GM18519 (cell line): ENCODE measurements around the gene SORCS2.
"Not testable (repeated sequence)": the region's sequence is repeated elsewhere in the genome, so short reads cannot be mapped to it uniquely, and the experiment has no call there.

Experiments used
- ATAC-seq: cut with Tn5 transposase; IDR thresholded peaks from one replicate; pipeline ENCODE4 v1.9.1; 2021; ENCODE audit warnings: mild to moderate bottlenecking, moderate library complexity; ENCODE audit not compliant: unreplicated experiment, low FRiP score

Gene SORCS2

DNA sequence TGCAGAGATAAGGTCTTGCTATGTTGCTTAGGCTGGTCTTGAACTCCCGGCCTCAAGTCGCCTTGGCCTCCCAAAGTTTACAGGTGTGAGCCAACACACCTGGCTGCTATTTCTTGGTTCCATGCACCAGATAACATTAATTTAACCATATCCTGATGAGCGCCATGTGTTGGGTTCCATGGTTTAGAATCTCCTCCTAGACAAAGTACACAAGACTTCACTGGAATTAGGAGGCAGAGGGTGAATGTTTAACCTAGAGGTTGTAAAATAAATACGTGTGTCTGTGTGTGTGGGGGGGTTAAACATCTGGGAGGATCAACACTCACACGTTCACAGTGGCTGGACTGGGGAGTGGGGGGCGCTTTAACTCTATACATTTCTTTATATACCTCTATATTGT lies 32.4 kb upstream of the SORCS2 start:
- ATAC-seq, result no peak

- ATAC-seq, result no peak
These were observed 31.9 kb upstream of the SORCS2 start for GRCh38 chr4:7160439-7160838.

- ATAC-seq, result no peak
These were observed 31.3 kb upstream of the SORCS2 start for GRCh38 chr4:7160951-7161440.

- ATAC-seq, result no peak
These were observed 30.6 kb upstream of the SORCS2 start for GRCh38 chr4:7161721-7162214.

DNA sequence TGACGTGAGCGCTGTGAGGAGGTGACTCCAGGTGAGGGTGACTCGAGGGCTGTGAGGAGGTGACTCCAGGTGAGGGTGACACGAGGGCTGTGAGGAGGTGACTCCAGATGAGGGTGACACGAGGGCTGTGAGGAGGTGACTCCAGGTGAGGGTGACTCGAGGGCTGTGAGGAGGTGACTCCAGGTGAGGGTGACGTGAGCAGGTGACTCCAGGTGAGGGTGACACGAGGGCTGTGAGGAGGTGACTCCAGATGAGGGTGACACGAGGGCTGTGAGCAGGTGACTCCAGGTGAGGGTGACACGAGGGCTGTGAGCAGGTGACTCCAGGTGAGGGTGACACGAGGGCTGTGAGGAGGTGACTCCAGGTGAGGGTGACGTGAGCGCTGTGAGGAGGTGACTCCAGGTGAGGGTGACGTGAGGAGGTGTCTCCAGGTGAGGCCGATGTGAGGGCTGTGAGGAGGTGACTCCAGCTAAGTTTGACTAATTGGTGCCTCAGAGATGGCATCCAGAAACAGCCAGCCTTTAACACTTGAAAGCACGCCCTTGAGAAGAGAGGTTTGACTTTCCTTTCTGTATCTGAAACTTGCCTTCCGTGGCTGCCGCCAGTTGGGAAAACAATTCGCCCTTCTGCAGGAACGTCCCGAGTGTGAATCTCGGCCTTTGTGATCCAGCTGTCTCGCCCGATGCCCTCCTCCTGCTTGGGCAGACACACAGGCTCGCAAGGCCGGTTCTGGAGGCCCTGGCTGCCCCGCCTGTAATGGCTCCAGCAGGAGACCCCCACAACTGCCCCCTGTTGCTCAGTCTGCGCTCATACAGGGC lies 27.1 kb upstream of the SORCS2 start:
- not testable (repeated sequence) for ATAC-seq

DNA sequence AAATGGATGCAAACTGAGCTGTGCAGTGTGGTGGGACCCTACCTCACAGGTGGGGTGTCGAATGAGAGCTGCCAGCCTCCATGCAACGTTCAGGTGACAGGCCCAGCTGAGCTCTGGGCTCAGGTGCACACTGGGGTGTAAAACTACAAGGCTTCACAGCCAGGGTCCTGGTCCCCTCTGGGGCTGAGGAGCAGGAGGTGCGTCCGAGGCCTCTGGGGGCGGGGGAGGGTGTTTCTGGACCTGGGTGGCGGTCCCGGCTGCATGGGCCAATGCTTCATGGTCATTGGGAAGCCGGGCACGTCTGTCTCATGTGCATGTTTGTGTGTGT lies 26.5 kb upstream of the SORCS2 start:
- ATAC-seq, result no peak

DNA sequence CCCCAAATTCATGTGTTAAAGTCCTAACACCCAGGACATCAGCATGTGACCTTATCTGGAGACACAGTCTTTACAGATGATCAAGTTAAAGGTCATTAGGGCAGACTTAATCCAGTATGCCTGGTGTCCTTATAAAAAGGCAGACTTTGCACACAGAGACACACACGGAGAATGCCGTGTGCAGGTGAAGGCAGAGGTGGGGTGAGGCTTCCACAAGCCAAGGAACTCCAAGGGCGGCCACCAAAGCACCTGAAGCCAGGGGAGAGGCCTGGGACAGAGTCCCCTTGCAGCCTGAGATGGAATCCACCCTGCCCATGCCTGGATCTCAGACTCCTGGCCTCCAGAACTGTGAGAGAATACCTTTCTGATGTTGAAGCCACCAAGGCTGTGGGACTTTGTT lies 26.1 kb upstream of the SORCS2 start:
- ATAC-seq, result no peak

DNA sequence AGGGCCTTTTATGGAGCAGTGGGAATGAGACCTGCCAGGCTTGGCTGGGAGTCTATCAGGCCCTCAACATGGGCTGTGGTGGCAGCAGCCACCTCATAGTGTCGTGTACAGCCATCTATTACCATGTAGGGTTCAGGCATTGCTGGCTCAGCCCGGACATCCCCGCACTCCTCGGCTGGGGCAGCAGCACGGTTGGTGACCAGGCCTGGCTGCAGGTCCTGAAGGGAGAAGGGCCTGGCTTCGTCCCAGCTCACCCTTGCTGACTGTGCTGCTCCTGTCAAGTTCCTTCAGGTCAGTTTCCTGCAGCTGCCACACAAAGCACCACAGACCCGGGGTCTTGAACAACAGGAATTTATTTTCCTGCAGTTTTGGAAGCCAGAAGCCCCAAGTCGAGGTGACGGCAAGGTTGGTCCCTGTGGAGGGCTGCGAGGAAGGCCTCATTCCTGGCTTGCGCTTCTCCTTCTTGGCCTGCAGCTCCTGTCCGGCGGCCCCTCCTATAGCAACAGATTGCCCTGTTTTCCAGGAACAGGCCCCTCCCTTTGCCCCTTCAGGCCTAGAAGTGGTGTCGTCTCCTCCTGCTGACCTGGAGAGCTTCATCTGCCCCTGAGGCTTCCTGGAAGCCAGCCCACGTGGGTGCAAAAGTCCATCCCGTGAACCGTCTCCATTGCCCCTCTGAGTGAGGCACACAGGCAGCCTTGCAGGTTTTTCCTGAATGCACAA lies 25.2 kb upstream of the SORCS2 start:
- ATAC-seq, result no peak

DNA sequence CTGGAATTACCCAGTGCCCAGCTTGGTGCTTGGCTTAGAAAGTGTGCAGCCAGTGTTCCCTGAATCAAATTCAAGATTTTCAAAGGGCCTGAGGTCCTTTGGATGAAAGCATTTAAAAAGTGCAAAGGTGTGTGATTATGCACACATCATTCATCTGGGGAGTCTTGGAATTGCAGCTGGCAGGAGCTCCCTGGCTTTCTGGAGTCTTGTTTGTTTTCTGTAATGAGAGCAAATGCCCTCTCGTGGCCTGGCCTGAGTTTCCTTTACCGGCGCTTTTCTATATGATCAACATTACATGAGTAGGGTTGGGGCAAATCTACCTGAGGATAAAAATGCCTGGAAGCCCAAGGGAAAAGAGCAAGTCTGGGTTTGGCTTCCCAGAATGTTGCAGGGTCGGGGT lies 24.6 kb upstream of the SORCS2 start:
- no peak for ATAC-seq

GRCh38 chr4:7168106-7168505 lies 24.2 kb upstream of the SORCS2 start:
- no peak for ATAC-seq

DNA sequence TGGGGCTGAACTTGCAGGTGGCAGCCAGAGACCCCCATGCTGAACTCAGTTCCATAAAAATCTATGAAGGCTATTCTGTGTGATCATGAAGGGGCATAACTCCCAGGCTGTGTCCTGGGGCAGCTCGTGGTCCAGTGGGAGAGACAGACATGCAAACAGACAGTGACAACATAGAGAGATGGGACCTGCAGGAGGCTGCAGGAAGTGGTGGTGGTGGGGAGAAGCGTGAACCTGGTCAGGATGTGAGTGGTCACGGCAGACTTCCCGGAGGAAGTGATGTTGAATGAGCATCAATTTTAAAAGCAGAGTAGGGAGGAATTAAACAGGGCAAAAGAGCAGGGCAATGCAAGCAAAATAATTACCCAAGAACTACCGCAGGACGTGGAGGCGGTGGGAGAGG lies 23.2 kb upstream of the SORCS2 start:
- no peak for ATAC-seq

DNA sequence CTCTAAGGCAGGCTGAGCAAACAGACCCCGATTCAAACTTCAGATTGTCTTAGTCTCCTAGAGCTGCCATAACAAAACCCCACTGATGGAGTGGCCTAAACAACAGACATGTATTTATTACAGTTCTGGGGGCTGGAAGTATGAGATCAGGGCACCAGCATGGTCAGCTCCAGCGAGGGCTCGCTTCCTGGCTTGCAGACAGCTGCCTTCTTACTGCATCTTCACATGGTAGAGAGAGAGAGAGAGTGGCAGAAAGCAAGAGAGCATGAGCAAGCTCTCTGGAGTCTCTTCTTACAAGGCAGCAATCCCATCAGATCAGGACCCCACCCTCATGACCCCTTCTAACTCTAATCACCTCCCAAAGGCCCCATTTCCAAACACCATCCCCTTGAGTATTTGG lies 22.3 kb upstream of the SORCS2 start:
- ATAC-seq, result no peak

DNA sequence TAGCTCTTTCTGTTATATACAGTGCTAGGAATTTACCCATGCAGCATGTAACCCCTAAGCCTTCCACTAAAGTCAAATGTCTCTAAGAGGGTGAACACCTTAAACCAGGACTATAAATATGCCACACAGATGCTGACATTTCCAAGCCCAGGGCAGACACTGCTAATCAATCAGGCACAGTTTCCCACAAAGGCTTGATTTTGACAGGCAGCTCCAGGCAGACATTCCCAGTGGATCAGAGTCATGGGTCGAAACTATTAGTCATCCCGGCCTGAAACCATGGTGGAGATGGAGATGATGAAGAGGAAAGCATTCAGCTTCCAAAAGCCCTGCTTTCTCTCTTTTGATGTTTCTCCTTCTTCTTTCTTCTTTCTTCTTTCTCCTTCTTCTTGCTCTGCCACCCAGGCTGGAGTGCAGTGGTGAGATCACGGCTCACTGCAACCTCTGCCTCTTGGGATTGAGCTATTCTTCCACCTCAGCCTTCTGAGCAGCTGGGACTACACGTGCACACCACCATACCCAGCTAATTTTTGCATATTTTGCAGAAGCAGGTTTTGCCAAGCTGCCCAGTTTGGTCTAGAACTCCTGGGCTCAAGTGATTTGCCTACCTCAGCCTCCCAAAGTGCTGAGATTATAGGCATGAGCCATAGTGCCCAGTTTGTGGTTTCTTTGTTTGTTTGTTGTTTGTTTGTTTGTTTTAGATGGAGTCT lies 21.0 kb upstream of the SORCS2 start:
- no peak for ATAC-seq

DNA sequence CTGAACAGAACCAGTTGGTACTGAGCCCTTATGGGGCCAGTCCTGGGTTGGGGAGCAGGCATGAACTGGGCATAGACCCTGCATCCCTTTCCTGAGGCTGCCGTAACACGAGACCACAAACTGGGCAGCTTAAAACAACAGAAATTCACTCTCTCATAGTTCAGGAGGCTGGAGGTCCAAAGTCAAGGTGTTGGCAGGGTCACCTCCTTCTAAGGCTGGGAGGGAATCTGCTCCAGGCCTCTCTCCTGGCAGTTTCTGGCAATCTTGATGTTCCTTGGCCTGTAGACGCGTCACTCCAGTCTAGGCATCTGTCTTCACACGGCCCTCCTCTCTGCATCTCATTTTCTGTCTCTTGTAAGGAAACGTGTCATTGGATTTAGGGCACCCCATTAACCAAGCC lies 19.8 kb upstream of the SORCS2 start:
- no peak for ATAC-seq

DNA sequence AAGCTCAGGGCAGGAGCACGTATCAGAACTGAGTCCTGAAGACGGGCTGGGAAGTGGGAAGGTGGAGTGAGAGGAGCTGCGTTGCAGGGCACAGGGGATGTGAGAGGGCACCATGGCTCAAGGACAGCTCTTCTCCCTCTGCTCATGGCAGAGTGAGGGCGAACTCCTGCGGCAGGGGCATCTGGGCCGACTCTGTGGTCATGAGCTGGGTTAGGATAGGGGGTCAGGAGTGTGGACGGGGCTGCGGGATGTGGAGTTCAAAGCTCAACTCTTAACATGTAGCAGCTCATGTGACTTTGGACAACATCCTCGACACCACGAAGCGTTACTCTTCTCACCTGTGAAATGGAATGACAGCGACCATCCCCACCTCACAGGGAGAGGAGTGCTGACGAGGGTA lies 19.4 kb upstream of the SORCS2 start:
- no peak for ATAC-seq

DNA sequence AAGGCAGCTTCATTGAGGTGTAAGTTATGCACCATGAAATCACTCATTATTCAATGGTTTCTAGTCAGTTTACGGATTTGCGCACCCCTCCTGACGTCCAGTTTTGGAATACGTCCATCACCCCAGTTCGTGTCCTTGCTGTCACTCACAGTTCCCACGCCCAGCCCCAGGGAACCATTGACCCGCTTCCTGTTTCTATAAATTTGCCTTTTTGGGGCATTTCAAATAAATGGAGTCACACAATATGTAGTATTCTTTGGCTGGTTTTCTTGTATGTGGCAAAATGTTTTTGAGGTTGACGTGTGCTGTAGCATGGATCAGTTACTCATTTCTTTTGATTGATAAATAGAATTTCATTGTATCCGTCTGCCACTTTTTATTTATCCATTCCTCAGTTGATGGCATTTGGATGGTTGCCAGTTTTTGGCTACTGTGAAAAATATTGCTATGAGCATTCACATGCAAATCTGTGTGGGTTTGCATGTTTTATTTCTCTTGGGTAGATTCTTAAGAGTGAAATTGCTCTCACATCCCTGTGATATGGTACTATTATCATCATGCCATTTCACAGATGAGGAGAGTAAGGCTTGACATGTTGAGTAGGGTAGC lies 18.4 kb upstream of the SORCS2 start:
- ATAC-seq, result no peak

DNA sequence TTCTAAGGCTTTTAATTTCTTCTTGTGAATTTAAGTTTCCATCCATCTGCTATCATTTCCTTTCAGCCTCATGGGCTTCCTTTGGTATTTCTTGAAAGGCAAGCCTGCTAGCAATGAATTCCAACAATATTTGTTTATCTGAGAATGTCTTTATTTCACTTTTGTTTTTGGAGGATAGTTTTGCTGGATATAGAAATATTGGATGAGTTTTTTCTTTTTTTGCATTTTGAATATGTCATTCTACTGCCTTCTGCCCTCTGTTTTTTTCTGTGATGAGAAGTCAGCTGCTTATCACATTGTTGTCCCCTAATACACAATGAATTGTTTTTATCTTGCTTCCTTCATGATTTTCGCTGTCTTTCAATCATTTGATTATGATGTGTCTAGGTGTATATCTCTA lies 13.2 kb upstream of the SORCS2 start:
- ATAC-seq, result no peak

DNA sequence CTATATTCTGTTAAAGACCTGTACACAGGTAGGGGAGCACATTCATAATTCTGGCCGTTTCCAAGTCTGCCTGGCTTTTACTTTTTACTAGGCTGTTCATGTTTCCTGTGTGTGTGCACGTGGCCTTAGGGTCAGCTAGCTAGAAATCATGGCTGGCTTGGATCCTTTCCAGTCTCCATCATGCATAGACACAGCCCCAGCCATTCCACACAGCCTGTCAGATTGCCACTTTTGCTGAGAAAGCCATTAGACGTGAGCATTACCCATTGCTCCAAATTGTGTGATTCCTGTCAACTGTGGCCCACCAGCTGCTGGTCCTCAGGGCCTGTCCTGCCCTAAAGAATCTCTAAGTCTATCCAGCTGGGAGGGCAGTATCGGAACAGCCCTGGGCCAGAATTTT lies 11.4 kb upstream of the SORCS2 start:
- no peak for ATAC-seq

GRCh38 chr4:7182616-7183015 lies 9.7 kb upstream of the SORCS2 start:
- no peak for ATAC-seq

- ATAC-seq, result no peak
These were observed 9.2 kb upstream of the SORCS2 start for GRCh38 chr4:7183161-7183560.
